HepG2 (cell line): ENCODE measurements around the gene LRRC45. TPM values are rescaled to one million over a fixed set of nuclear protein-coding genes. Genes with fewer than 3 reads are reported as not detected.

Source experiments
- GATA4 ChIP-seq: sonication (generic); IDR thresholded peaks from 2 replicates; pipeline ENCODE4 v1.6.1; 2016; ENCODE audit warnings: antibody characterized with exemption, low read depth, borderline replicate concordance
- KLF12 ChIP-seq: sonication (generic); formaldehyde crosslinking; IDR thresholded peaks from 2 replicates; pipeline ENCODE4 v1.4.0; 2020; ENCODE audit warnings: missing genetic modification reagents, borderline replicate concordance
- NFRKB ChIP-seq: fragments of 450-650 bp; IDR thresholded peaks from 2 replicates; pipeline ENCODE4 v1.6.1; 2017
- NKX3-1 ChIP-seq: sonication (generic); formaldehyde crosslinking; IDR thresholded peaks from 2 replicates; pipeline ENCODE4 v1.5.0; 2020; ENCODE audit warnings: missing genetic modification reagents
- SMAD1 ChIP-seq: sonication (generic); formaldehyde crosslinking; IDR thresholded peaks from 2 replicates; pipeline ENCODE4 v1.4.0; 2020; ENCODE audit warnings: missing genetic modification reagents, low read depth, mild to moderate bottlenecking, borderline replicate concordance
- SMAD3 ChIP-seq: sonication (generic); formaldehyde crosslinking; IDR thresholded peaks from 2 replicates; pipeline ENCODE4 v1.4.0; 2020; ENCODE audit warnings: missing genetic modification reagents
- SNRNP70 ChIP-seq: fragments of 200-400 bp; formaldehyde crosslinking; IDR thresholded peaks from 2 replicates; pipeline ENCODE4 v1.6.1; 2017; ENCODE audit warnings: mild to moderate bottlenecking, low read depth, low read length, moderate library complexity
- SRF ChIP-seq: IDR thresholded peaks from 2 replicates; pipeline ENCODE4 v1.6.1; 2011; ENCODE audit warnings: mild to moderate bottlenecking, low read depth, low read length, moderate library complexity
- TOE1 ChIP-seq: sonication (generic); formaldehyde crosslinking; IDR thresholded peaks from 2 replicates; pipeline ENCODE4 v1.4.0; 2020; ENCODE audit warnings: mild to moderate bottlenecking, missing genetic modification reagents
- ZBTB21 ChIP-seq: sonication (generic); formaldehyde crosslinking; IDR thresholded peaks from 2 replicates; pipeline ENCODE4 v1.4.0; 2020; ENCODE audit warnings: missing genetic modification reagents
- ZNF251 ChIP-seq: sonication (generic); formaldehyde crosslinking; IDR thresholded peaks from 2 replicates; pipeline ENCODE4 v1.9.0; 2021; ENCODE audit warnings: mild to moderate bottlenecking, missing genetic modification reagents
- ZNF383 ChIP-seq: sonication (generic); formaldehyde crosslinking; IDR thresholded peaks from 2 replicates; pipeline ENCODE4 v1.4.0; 2020; ENCODE audit warnings: missing genetic modification reagents, mild to moderate bottlenecking, borderline replicate concordance
- ZNF430 ChIP-seq: sonication (generic); formaldehyde crosslinking; IDR thresholded peaks from 2 replicates; pipeline ENCODE4 v1.9.0; 2021; ENCODE audit warnings: mild to moderate bottlenecking, missing genetic modification reagents
- ZNF510 ChIP-seq: sonication (generic); formaldehyde crosslinking; IDR thresholded peaks from 2 replicates; pipeline ENCODE4 v1.4.0; 2020; ENCODE audit warnings: low read depth, mild to moderate bottlenecking, missing genetic modification reagents
- polyA plus RNA-seq, 8 experiments: library from polyadenylated mRNA; depleted of rRNA in 3 of 8; stranded (reverse) in 7 of 8; unstranded in 1 of 8; fragments of >200 nt; fragmentation: Illumina TruSeq in 4 of 8; extraction: Trizol in 4 of 8; gene quantifications; 2 replicates each; pipeline versions ENCODE4 v1.2.1 to v1.2.3, GENCODE V29; 2011 to 2016; ENCODE audit warnings: low read depth in 4 of 8, missing spikeins in 1 of 8, mixed read lengths in 1 of 8; ENCODE audit not compliant: insufficient read depth in 1 of 8
- total RNA-seq, 5 experiments: library from RNA; depleted of rRNA; stranded (reverse); fragments of >200 nt; fragmentation: Illumina TruSeq; extraction: Trizol; gene quantifications; 2 replicates each; pipeline ENCODE4 v1.2.3, GENCODE V29; 2016; ENCODE audit warnings: low read depth in 1 of 5
- TF ChIP-seq, protein P1 (sequence below): sonication (generic); formaldehyde crosslinking; IDR thresholded peaks from 2 replicates; pipeline ENCODE4 v1.4.0; 2020; ENCODE audit warnings: missing genetic modification reagents
- TF ChIP-seq, protein P2 (sequence below): sonication (generic); formaldehyde crosslinking; IDR thresholded peaks from 2 replicates; pipeline ENCODE4 v1.5.0; 2020; ENCODE audit warnings: missing genetic modification reagents
- TF ChIP-seq, protein P3 (sequence below): sonication (generic); formaldehyde crosslinking; IDR thresholded peaks from 2 replicates; pipeline ENCODE4 v1.5.1; 2020; ENCODE audit warnings: missing genetic modification reagents, mild to moderate bottlenecking, borderline replicate concordance
- TF ChIP-seq, protein P4 (sequence below): sonication (generic); formaldehyde crosslinking; IDR thresholded peaks from 2 replicates; pipeline ENCODE4 v1.4.0; 2020; ENCODE audit warnings: mild to moderate bottlenecking, missing genetic modification reagents
- TF ChIP-seq, protein P5 (sequence below): sonication (generic); formaldehyde crosslinking; IDR thresholded peaks from 2 replicates; pipeline ENCODE4 v1.4.0; 2020; ENCODE audit warnings: mild to moderate bottlenecking, missing genetic modification reagents

LRRC45 gene
- total and polyA plus RNA-seq, 2 of the 13 experiments (the other 11 are each of a cell fraction or from before 2014, with no cell fraction given) = 11.6 to 48.1 TPM

GRCh38 chr17:82021107-82021899 is 1.8 kb upstream of the LRRC45 start (continued):
- TF ChIP-seq, protein P1, sequence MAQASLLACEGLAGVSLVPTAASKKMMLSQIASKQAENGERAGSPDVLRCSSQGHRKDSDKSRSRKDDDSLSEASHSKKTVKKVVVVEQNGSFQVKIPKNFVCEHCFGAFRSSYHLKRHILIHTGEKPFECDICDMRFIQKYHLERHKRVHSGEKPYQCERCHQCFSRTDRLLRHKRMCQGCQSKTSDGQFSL (CRISPR knock-in tag) = 0 out of 2 replicates have a peak, but pooled peaks have one; percentile 82
- TF ChIP-seq SRF = no peak
- no peak for TF ChIP-seq SNRNP70
- peak; percentile 21; the same call in 1 of the 2 replicates for TF ChIP-seq SMAD3 (CRISPR knock-in tag)
- no peak for TF ChIP-seq NKX3-1 (CRISPR knock-in tag)
- TF ChIP-seq, protein P2, sequence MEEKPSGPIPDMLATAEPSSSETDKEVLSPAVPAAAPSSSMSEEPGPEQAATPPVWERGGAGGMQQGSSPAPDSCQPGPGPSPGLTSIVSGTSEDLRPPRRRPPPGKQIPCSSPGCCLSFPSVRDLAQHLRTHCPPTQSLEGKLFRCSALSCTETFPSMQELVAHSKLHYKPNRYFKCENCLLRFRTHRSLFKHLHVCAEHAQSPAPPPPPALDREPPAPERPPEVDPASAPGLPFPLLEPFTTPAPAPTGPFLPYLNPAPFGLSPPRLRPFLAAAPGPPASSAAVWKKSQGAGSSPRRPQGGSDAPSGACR = 0 out of 2 replicates have a peak, but pooled peaks have one; percentile 31
- no peak; the same call in 1 of the 2 replicates for TF ChIP-seq SMAD1
- TF ChIP-seq, protein P3, sequence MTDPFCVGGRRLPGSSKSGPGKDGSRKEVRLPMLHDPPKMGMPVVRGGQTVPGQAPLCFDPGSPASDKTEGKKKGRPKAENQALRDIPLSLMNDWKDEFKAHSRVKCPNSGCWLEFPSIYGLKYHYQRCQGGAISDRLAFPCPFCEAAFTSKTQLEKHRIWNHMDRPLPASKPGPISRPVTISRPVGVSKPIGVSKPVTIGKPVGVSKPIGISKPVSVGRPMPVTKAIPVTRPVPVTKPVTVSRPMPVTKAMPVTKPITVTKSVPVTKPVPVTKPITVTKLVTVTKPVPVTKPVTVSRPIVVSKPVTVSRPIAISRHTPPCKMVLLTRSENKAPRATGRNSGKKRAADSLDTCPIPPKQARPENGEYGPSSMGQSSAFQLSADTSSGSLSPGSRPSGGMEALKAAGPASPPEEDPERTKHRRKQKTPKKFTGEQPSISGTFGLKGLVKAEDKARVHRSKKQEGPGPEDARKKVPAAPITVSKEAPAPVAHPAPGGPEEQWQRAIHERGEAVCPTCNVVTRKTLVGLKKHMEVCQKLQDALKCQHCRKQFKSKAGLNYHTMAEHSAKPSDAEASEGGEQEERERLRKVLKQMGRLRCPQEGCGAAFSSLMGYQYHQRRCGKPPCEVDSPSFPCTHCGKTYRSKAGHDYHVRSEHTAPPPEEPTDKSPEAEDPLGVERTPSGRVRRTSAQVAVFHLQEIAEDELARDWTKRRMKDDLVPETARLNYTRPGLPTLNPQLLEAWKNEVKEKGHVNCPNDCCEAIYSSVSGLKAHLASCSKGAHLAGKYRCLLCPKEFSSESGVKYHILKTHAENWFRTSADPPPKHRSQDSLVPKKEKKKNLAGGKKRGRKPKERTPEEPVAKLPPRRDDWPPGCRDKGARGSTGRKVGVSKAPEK (CRISPR knock-in tag) = no peak; the same call in 1 of the 2 replicates
- TF ChIP-seq, protein P4, sequence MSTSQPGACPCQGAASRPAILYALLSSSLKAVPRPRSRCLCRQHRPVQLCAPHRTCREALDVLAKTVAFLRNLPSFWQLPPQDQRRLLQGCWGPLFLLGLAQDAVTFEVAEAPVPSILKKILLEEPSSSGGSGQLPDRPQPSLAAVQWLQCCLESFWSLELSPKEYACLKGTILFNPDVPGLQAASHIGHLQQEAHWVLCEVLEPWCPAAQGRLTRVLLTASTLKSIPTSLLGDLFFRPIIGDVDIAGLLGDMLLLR (CRISPR knock-in tag) = 0 out of 2 replicates have a peak, but pooled peaks have one; percentile 14
- TF ChIP-seq ZNF510 (CRISPR knock-in tag) = 0 out of 2 replicates have a peak, but pooled peaks have one; percentile 22
- peak; percentile 84 for TF ChIP-seq KLF12
- TF ChIP-seq ZBTB21 (CRISPR knock-in tag) = no peak
- peak; percentile 91; the same call in 1 of the 2 replicates for TF ChIP-seq ZNF430
- TF ChIP-seq ZNF251 (CRISPR knock-in tag) = peak; percentile 80; the same call in 1 of the 2 replicates
- TF ChIP-seq, protein P5, sequence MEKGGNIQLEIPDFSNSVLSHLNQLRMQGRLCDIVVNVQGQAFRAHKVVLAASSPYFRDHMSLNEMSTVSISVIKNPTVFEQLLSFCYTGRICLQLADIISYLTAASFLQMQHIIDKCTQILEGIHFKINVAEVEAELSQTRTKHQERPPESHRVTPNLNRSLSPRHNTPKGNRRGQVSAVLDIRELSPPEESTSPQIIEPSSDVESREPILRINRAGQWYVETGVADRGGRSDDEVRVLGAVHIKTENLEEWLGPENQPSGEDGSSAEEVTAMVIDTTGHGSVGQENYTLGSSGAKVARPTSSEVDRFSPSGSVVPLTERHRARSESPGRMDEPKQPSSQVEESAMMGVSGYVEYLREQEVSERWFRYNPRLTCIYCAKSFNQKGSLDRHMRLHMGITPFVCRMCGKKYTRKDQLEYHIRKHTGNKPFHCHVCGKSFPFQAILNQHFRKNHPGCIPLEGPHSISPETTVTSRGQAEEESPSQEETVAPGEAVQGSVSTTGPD (CRISPR knock-in tag) = no peak
- TF ChIP-seq GATA4 = no peak; the same call in 1 of the 2 replicates
- TF ChIP-seq TOE1 (CRISPR knock-in tag) = 0 out of 2 replicates have a peak, but pooled peaks have one; percentile 41
- TF ChIP-seq ZNF383 = no peak
- TF ChIP-seq NFRKB = no peak
